ENCODE data around the gene MEIS3.

The MEIS3 gene

GRCh38 chr19:47419030-47419783 lies at the start of gene MEIS3:
MEIS3 (minus strand) TSS chr19:47419527; CDS start chr19:47419081, 446 bp downstream.
- TF ChIP-seq ZNF274 (IDR thresholded peaks at IDR 0.05; ENCODE audit: low read depth, low read length), result no peak
- H3K4me3 ChIP-seq (ENCODE audit: low read length), result no peak within 1 kb of the TSS

DNA sequence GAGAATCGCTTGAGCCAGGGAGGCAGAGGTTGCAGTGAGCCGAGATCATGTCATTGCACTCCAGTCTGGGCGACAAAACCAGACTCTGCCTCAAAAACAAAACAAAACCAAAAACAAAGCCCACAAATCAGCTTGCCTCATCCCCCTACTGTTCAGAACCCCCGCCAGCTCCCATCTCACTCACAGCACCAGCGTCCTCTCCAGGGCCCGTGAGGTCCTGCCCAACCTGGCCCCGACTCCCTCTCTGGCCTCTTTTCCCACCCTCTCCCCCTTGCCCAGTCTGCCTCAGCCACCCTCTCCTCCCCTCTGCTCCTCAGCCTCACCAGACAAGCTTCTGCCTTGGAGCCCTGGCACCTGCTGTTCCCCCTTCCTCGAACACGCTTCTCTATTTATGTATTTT lies 48.6 kb upstream of the MEIS3 start:
- H3K4me3 ChIP-seq (ENCODE audit: low read length), result no peak overlapping the region
- no peak for TF ChIP-seq ZNF274 (IDR thresholded peaks at IDR 0.05; ENCODE audit: low read depth, low read length)

DNA sequence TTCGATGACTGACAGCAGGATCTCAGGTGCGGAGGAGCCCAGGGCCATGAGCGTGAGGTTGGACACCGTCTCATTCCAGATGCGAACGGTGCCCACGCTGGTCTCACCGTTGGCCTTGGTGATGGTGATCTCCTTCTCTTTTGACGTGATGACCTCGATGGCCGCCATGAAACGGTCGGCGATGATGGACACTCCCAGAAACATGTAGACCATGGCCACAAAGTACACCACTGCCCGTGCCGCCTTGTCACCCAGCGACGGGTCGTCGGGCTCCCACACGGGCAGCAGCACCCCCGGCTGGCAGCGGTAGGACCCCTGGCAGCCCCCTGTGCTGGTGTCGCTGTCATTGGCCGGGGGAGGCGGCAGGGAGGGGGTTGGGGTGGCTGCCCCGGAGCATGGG lies 46.6 kb upstream of the MEIS3 start:
- no peak overlapping the region for H3K4me3 ChIP-seq (ENCODE audit: low read length)
- no peak for TF ChIP-seq ZNF274 (IDR thresholded peaks at IDR 0.05; ENCODE audit: low read depth, low read length)

DNA sequence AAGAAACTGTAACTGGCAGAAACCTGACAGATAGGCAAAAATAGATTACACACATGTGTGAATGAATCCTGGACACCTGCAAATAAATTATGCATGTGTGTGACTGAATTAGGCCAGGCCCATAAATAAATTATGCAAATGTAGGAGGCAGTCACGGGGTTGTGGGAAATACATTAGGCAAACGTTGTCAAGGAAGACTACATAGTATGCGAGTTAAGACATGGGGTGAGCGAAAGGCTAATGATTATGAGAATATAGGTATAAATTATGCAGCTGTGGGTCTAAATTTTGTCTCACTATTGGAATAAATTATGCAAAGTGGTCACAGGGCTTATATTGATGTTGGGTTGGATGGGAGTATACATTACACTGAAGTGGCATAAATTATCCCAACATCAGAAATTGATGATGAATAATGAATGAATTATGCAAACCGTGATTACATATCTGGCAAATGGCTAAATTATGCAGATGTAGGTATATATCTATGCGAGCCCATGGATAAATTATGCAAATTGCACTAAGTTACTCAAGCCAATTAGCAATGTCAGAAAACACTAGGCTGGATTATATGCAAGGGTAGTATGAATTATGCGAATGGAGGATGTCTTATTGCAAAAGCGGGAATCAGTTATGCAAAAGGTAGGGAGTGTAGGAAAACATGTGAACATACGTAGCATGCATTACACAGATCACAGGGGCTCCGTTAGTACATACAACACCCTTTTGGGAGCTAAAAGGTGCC lies 45.5 kb upstream of the MEIS3 start:
- no peak for TF ChIP-seq ZNF274 (IDR thresholded peaks at IDR 0.05; ENCODE audit: low read depth, low read length)
- H3K4me3 ChIP-seq (ENCODE audit: low read length), result no peak overlapping the region

- no peak for TF ChIP-seq ZNF274 (IDR thresholded peaks at IDR 0.05; ENCODE audit: low read depth, low read length)
- H3K4me3 ChIP-seq (ENCODE audit: low read length), result no peak overlapping the region
Measured at GRCh38 chr19:47461876-47462275, 42.5 kb upstream of the MEIS3 start.

DNA sequence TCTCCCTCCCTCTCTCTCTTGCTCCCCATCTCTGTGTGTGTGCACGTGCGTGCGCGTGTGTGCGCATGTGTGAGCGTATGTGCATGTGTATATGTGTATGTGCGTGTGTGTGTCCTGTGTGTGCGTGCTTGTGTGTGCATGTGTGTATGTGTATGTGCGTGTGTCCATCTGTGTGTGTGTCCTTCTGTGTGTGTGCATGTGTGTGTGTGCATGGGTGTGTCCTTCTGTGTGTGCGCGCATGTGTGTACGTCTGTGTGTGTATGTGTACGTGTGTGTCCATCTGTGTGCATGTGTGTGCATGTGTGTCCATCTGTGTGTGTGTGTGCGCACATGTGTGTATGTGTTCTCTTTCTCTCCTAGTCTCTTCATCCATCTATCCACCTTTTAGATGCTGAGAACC lies 40.1 kb upstream of the MEIS3 start:
- H3K4me3 ChIP-seq (ENCODE audit: low read length), result no peak overlapping the region
- no peak for TF ChIP-seq ZNF274 (IDR thresholded peaks at IDR 0.05; ENCODE audit: low read depth, low read length)

DNA sequence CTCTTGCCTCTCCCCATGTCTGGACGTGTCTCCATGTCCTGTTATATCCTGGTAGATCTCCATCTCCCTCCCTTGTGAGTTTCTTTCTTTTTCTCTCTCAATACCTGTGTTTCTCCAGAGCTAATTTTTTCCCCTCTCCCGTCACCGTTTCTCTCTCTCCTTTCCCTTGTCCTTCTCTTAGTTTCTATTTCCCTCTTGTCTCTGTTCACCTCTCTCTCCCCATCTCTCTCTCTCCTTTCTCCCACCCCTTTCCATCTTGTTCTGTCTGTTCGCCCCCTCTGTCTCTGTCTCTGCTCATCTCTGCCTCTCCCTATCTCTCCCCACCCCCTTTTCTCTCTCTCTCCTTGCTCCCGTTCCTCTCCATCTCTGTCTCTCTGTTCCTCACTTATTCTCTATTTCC lies 39.3 kb upstream of the MEIS3 start:
- TF ChIP-seq ZNF274 (IDR thresholded peaks at IDR 0.05; ENCODE audit: low read depth, low read length), result no peak
- no peak overlapping the region for H3K4me3 ChIP-seq (ENCODE audit: low read length)

- no peak overlapping the region for H3K4me3 ChIP-seq (ENCODE audit: low read length)
- no peak for TF ChIP-seq ZNF274 (IDR thresholded peaks at IDR 0.05; ENCODE audit: low read depth, low read length)
Measured at GRCh38 chr19:47456721-47457474, 37.6 kb upstream of the MEIS3 start.

GRCh38 chr19:47450478-47450877 lies 31.2 kb upstream of the MEIS3 start:
- no peak for TF ChIP-seq ZNF274 (IDR thresholded peaks at IDR 0.05; ENCODE audit: low read depth, low read length)
- H3K4me3 ChIP-seq (ENCODE audit: low read length), result no peak overlapping the region

- no peak for TF ChIP-seq ZNF274 (IDR thresholded peaks at IDR 0.05; ENCODE audit: low read depth, low read length)
- H3K4me3 ChIP-seq (ENCODE audit: low read length), result no peak overlapping the region
Measured at GRCh38 chr19:47448360-47448727, 29.0 kb upstream of the MEIS3 start.

- TF ChIP-seq ZNF274 (IDR thresholded peaks at IDR 0.05; ENCODE audit: low read depth, low read length), result no peak
- H3K4me3 ChIP-seq (ENCODE audit: low read length), result no peak overlapping the region
Measured at GRCh38 chr19:47447470-47448359, 28.4 kb upstream of the MEIS3 start.

- no peak overlapping the region for H3K4me3 ChIP-seq (ENCODE audit: low read length)
- no peak for TF ChIP-seq ZNF274 (IDR thresholded peaks at IDR 0.05; ENCODE audit: low read depth, low read length)
Measured at GRCh38 chr19:47446534-47447469, 27.5 kb upstream of the MEIS3 start.

DNA sequence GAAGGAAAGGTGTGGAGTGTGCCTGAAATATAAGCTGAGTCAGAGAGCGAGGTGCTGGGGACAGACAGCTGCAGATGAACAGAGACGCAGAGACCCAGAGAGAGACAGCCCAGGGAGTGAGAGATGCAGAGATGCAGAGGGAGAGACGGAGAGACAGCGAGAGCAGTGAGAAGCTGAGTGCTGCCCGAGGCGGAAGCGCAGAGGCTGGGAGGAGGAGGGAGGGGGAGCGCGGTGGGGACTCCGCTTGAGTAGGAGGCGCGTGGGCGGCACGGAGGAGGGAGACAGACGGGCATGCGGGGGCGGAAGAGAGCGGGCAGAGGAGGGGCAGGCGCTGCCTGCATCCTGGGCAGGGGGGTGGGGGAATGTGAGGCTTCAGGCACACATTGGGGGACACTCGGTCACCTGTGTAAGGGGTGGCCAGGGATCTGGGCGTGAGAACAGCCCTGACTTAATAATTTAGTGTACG lies 26.6 kb upstream of the MEIS3 start:
- no peak for TF ChIP-seq ZNF274 (IDR thresholded peaks at IDR 0.05; ENCODE audit: low read depth, low read length)
- no peak overlapping the region for H3K4me3 ChIP-seq (ENCODE audit: low read length)
